RWPE2 (cell line): ENCODE data around the gene MYO5A.

ENCODE experiments used
- ATAC-seq: fragments of 200-7000 bp; cut with Tn5 transposase; 3 replicates; pipeline ENCODE4 v1.9.1; 2021; ENCODE audit warnings: low read depth
- DNase-seq: peaks from one replicate; pipeline ENCODE4 v3.0.0-alpha.2; 2020; ENCODE audit warnings: low spot score
- H3K27ac ChIP-seq: fragments of 450-650 bp; 2 replicates; pipeline ENCODE4 v1.5.1; 2017; ENCODE audit warnings: mild to moderate bottlenecking; ENCODE audit not compliant: poor library complexity, severe bottlenecking
- H3K27me3 ChIP-seq: fragments of 250-450 bp; sonication (Bioruptor Pico); 2 replicates; pipeline ENCODE4 v1.5.1; 2021; ENCODE audit warnings: mild to moderate bottlenecking, moderate library complexity; ENCODE audit not compliant: insufficient read depth, poor library complexity, severe bottlenecking
- H3K36me3 ChIP-seq: fragments of 250-450 bp; sonication (Bioruptor Pico); 2 replicates; pipeline ENCODE4 v1.5.1; 2020; ENCODE audit warnings: low read depth, mild to moderate bottlenecking, moderate library complexity
- H3K4me1 ChIP-seq: fragments of 250-450 bp; sonication (Bioruptor Pico); 2 replicates; pipeline ENCODE4 v1.5.1; 2021; ENCODE audit warnings: mild to moderate bottlenecking, moderate library complexity; ENCODE audit not compliant: insufficient read depth, poor library complexity, severe bottlenecking
- H3K4me3 ChIP-seq: fragments of 250-450 bp; sonication (Bioruptor Pico); 2 replicates; pipeline ENCODE4 v1.5.1; 2021; ENCODE audit warnings: mild to moderate bottlenecking, moderate library complexity; ENCODE audit not compliant: severe bottlenecking
- H3K9me3 ChIP-seq: fragments of 250-450 bp; sonication (Bioruptor Pico); 2 replicates; pipeline ENCODE4 v1.5.1; 2021; ENCODE audit warnings: mild to moderate bottlenecking, moderate library complexity; ENCODE audit not compliant: severe bottlenecking
- CTCF ChIP-seq: fragments of 450-650 bp; IDR thresholded peaks from one replicate; pipeline ENCODE4 v1.5.1; 2017; ENCODE audit warnings: mild to moderate bottlenecking, moderate library complexity; ENCODE audit not compliant: poor library complexity, severe bottlenecking

The MYO5A gene

GRCh38 chr15:52349052-52349700, 179.5 kb downstream of the MYO5A start:
- ATAC-seq = peak; percentile 69
- TF ChIP-seq CTCF = no peak
- H3K36me3 ChIP-seq = peaks cover 37% of the 10 kb centered on the region

DNA sequence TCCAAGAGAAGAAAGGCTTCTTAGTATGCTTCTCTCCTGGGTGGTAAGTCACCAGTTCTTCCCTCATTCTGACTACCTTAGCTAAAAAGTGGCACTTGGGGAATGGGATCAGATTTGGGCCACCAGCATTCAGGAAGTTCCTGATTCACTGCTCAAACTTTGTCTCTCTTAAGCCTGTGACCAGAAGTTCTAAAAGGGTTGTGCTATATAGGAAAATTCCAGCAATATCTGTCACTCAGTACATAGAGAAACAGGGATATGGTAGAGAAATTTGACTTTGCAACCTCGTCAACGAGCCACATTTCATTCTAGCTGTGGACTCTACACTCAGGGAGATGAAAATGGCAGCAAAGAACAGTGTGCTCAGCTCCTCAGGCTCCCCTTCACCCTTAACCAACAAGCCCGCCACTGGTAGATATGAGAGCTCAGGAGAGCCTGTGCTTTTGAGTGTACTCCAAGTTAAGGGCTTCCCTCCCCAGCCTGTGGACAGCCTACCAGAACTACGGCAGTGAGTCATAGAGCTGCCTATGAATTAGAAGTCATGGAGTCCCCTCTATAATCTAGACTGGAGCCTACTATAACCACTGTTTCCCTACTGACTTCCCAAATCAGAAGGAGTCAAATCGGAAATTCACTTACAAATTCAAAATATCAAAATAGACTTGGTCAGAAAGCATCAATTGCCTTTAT, 180.5 kb downstream of the MYO5A start:
- no peak overlapping the region for H3K27ac ChIP-seq
- DNase-seq (no peak), ATAC-seq (peak; percentile 14; the same call in 1 of the 3 replicates)
- no peaks in the 10 kb centered on the region for H3K27me3 ChIP-seq
- peaks cover 30% of the 10 kb centered on the region for H3K36me3 ChIP-seq
- no peak overlapping the region for H3K4me3 ChIP-seq
- no peaks in the 10 kb centered on the region for H3K4me1 ChIP-seq
- TF ChIP-seq CTCF = no peak
- H3K9me3 ChIP-seq = no peaks in the 10 kb centered on the region

More at GRCh38 chr15:52349052-52349700, 179.5 kb downstream of the MYO5A start:
- H3K4me3 ChIP-seq = no peak overlapping the region
- H3K27ac ChIP-seq = no peak overlapping the region
- no peak for DNase-seq
- no peaks in the 10 kb centered on the region for H3K4me1 ChIP-seq
- H3K9me3 ChIP-seq = no peaks in the 10 kb centered on the region
- no peaks in the 10 kb centered on the region for H3K27me3 ChIP-seq

- TF ChIP-seq CTCF = no peak
- H3K36me3 ChIP-seq = peaks cover 8% of the 10 kb centered on the region
- H3K9me3 ChIP-seq = no peaks in the 10 kb centered on the region
- H3K27ac ChIP-seq = no peak overlapping the region
- no peak for ATAC-seq
- no peak overlapping the region for H3K4me3 ChIP-seq
- H3K27me3 ChIP-seq = no peaks in the 10 kb centered on the region
- no peaks in the 10 kb centered on the region for H3K4me1 ChIP-seq
- DNase-seq = no peak
Measured at GRCh38 chr15:52344592-52344991, 184.1 kb downstream of the MYO5A start.

- no peaks in the 10 kb centered on the region for H3K9me3 ChIP-seq
- no peak overlapping the region for H3K4me3 ChIP-seq
- peaks cover 8% of the 10 kb centered on the region for H3K36me3 ChIP-seq
- peaks cover 4% of the 10 kb centered on the region for H3K4me1 ChIP-seq
- H3K27ac ChIP-seq = no peak overlapping the region
- H3K27me3 ChIP-seq = no peaks in the 10 kb centered on the region
- no peak for ATAC-seq
- DNase-seq = no peak
- no peak for TF ChIP-seq CTCF
Measured at GRCh38 chr15:52343831-52344230, 184.8 kb downstream of the MYO5A start.

DNA sequence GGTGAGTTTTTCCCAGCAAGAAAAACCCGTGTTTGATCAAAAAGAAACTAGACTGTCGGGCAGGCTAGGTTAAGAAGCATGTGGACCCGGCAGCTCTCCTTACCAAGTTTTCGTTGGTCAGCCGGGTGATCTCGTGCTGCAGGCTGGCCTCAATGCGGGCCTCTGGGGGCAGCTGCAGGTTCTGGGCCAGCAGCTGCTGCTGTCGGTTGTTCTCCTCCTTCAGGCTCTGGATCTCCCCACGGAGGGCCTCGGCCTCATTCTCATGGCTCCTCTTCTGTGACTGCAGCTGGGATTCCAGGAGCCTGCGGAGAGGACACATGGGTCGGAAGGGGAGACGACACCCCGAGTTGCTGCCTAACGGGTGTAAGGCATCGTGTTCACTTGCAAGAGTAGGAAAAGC, 188.6 kb downstream of the MYO5A start:
- H3K36me3 ChIP-seq = peaks cover 7% of the 10 kb centered on the region; the same call in 1 of the 2 replicates
- ATAC-seq (no peak), DNase-seq (no peak)
- no peaks in the 10 kb centered on the region for H3K9me3 ChIP-seq
- H3K27ac ChIP-seq = no peak overlapping the region
- peaks cover 28% of the 10 kb centered on the region for H3K4me1 ChIP-seq
- no peak overlapping the region for H3K4me3 ChIP-seq
- no peak for TF ChIP-seq CTCF
- no peaks in the 10 kb centered on the region for H3K27me3 ChIP-seq
